Measurements from ENCODE around the gene XRCC5. TPM values are rescaled to one million over a fixed set of nuclear protein-coding genes. Genes with fewer than 3 reads are reported as not detected.

The XRCC5 gene
- total RNA-seq, 1 experiment from 2014 or later: 290 TPM

- H3K4me1 ChIP-seq (ENCODE audit: insufficient read depth, low read length): no peaks in the 10 kb centered on the region
- peaks cover 86% of the 10 kb centered on the region for H3K36me3 ChIP-seq (ENCODE audit: low read depth, low read length)
- peaks cover 26% of the 10 kb centered on the region for H3K79me2 ChIP-seq (ENCODE audit: low read length)
- BruUV-seq (replicated peaks): no TSS peak
- no peaks in the 10 kb centered on the region for H3K9me2 ChIP-seq (replicated peaks; ENCODE audit: low read length)
- H3F3A ChIP-seq (ENCODE audit: low read length, unreplicated experiment): peaks cover 3% of the 10 kb centered on the region
- POLR2A ChIA-PET (ENCODE audit: unreplicated experiment): no interaction called here
- no peaks in the 10 kb centered on the region for H3K9me3 ChIP-seq (ENCODE audit: low read length)
- no peak overlapping the region for H3K4me2 ChIP-seq (ENCODE audit: low read length)
- CTCF ChIA-PET: no interaction called here
- H3K27ac ChIP-seq (ENCODE audit: low read length): no peak overlapping the region
- TF ChIP-seq CTCF (conservative IDR thresholded peaks at IDR 0.05; ENCODE audit: low read depth, low read length): no peak
- TF ChIP-seq EZH2 (IDR thresholded peaks at IDR 0.05; ENCODE audit: low read length, unreplicated experiment): no peak
- TF ChIP-seq EZH2phosphoT487 (IDR thresholded peaks at IDR 0.05; ENCODE audit: borderline replicate concordance, low read length): no peak
- H2AFZ ChIP-seq (ENCODE audit: low read length): no peak overlapping the region
- no peak overlapping the region for H3K4me3 ChIP-seq (ENCODE audit: low read length)
- intact Hi-C loops (cut with micrococcal nuclease): no loop called here
- no peaks in the 10 kb centered on the region for H3K27me3 ChIP-seq (ENCODE audit: low read length)
- H3K9ac ChIP-seq (ENCODE audit: low read length): no peak overlapping the region
- H4K20me1 ChIP-seq (ENCODE audit: low read length): no peaks in the 10 kb centered on the region; the same call in 1 of the 2 replicates
- ATAC-seq: no peak
- DNase-seq: no peak
Measured at GRCh38 chr2:216171011-216171410, 61.9 kb downstream of the XRCC5 start.

- Histone ChIP-seq H3K79me2 (ENCODE audit: low read length) (peaks cover 33% of the 10 kb centered on the region), H3K27ac (ENCODE audit: low read length) (no peak overlapping the region), H3K9me2 (replicated peaks; ENCODE audit: low read length) (no peaks in the 10 kb centered on the region), H3K36me3 (ENCODE audit: low read depth, low read length) (peaks cover 88% of the 10 kb centered on the region), H3K27me3 (ENCODE audit: low read length) (no peaks in the 10 kb centered on the region), H2AFZ (ENCODE audit: low read length) (no peak overlapping the region), H3K9me3 (ENCODE audit: low read length) (no peaks in the 10 kb centered on the region), H3K4me2 (ENCODE audit: low read length) (no peak overlapping the region), H3F3A (ENCODE audit: low read length, unreplicated experiment) (peaks cover 3% of the 10 kb centered on the region), H4K20me1 (ENCODE audit: low read length) (no peaks in the 10 kb centered on the region), H3K9ac (ENCODE audit: low read length) (no peak overlapping the region), H3K4me1 (ENCODE audit: insufficient read depth, low read length) (no peaks in the 10 kb centered on the region), H3K4me3 (ENCODE audit: low read length) (no peak overlapping the region)
- CTCF ChIA-PET: no interaction called here
- BruUV-seq (replicated peaks): no TSS peak
- TF ChIP-seq EZH2 (IDR thresholded peaks at IDR 0.05; ENCODE audit: low read length, unreplicated experiment) (no peak), CTCF (conservative IDR thresholded peaks at IDR 0.05; ENCODE audit: low read depth, low read length) (no peak), EZH2phosphoT487 (IDR thresholded peaks at IDR 0.05; ENCODE audit: borderline replicate concordance, low read length) (no peak)
- ATAC-seq (no peak), DNase-seq (no peak)
- intact Hi-C loops (cut with micrococcal nuclease): no loop called here
- POLR2A ChIA-PET (ENCODE audit: unreplicated experiment): interaction anchor here (0.6 kb wide), 1 partner anchor 241 kb away, joined by 4 read pairs; no protein-coding TSS in a partner anchor
Measured at GRCh38 chr2:216172493-216172892, 63.3 kb downstream of the XRCC5 start.

GRCh38 chr2:216179015-216179414 lies 69.9 kb downstream of the XRCC5 start:
- Histone ChIP-seq H3K4me2 (ENCODE audit: low read length) (no peak overlapping the region), H3K79me2 (ENCODE audit: low read length) (peaks cover 45% of the 10 kb centered on the region), H3K27me3 (ENCODE audit: low read length) (no peaks in the 10 kb centered on the region), H3K9ac (ENCODE audit: low read length) (no peak overlapping the region), H3K9me3 (ENCODE audit: low read length) (no peaks in the 10 kb centered on the region), H2AFZ (ENCODE audit: low read length) (no peak overlapping the region), H3K36me3 (ENCODE audit: low read depth, low read length) (peaks cover 71% of the 10 kb centered on the region), H3K9me2 (replicated peaks; ENCODE audit: low read length) (no peaks in the 10 kb centered on the region), H4K20me1 (ENCODE audit: low read length) (0 out of 2 replicates have a peak, but pooled peaks cover 4% of the 10 kb centered on the region), H3K4me3 (ENCODE audit: low read length) (no peak overlapping the region), H3K4me1 (ENCODE audit: insufficient read depth, low read length) (no peaks in the 10 kb centered on the region), H3K27ac (ENCODE audit: low read length) (no peak overlapping the region), H3F3A (ENCODE audit: low read length, unreplicated experiment) (no peaks in the 10 kb centered on the region)
- TF ChIP-seq EZH2 (IDR thresholded peaks at IDR 0.05; ENCODE audit: low read length, unreplicated experiment) (no peak), EZH2phosphoT487 (IDR thresholded peaks at IDR 0.05; ENCODE audit: borderline replicate concordance, low read length) (no peak), CTCF (conservative IDR thresholded peaks at IDR 0.05; ENCODE audit: low read depth, low read length) (no peak)
- POLR2A ChIA-PET (ENCODE audit: unreplicated experiment): no interaction called here
- DNase-seq (no peak), ATAC-seq (no peak)
- no TSS peak for BruUV-seq (replicated peaks)
- CTCF ChIA-PET: no interaction called here
- intact Hi-C loops (cut with micrococcal nuclease): no loop called here

Data from PC-3 (cell line).